ENCODE data around the gene ABL2. TPM values are rescaled to one million over a fixed set of nuclear protein-coding genes. Genes with fewer than 3 reads are reported as not detected.

ABL2 gene
- total and polyA plus RNA-seq, 2 donors (not counting 3 experiments of a cell fraction or from before 2014, with no cell fraction given): 41.8 to 158 TPM

DNA sequence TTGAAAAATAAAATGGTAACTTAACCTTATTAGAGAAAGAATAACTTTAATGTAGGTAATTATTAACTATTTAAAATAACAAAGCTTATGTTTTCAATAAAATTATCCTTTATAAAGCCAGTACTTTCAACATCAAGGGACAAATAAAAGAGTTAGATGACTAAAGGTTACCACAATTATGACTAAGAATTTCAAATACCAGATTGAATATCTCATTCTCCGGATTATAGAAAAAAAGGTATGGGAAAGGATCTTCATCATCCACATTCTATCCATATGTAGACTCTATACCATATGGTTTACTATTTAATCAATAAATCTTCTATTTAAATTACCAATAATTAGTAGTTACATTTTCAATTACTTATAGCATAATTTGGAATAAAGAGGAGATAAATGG lies 84.9 kb downstream of the ABL2 start:
- BruUV-seq (replicated peaks): no TSS peak
- intact Hi-C loops (cut with micrococcal nuclease): loop anchor here (5.0 kb wide), 2 partner anchors 88 to 223 kb away; partner anchors contain the start of gene AXDND1
- TF ChIP-seq POLR2A (IDR thresholded peaks at IDR 0.05; ENCODE audit: low read depth, low read length) (no peak), GATA2 (IDR thresholded peaks at IDR 0.05; ENCODE audit: insufficient read depth, insufficient read length, low read depth, low read length) (no peak), MAX (IDR thresholded peaks at IDR 0.05; ENCODE audit: insufficient read depth, insufficient read length) (no peak), EZH2 (IDR thresholded peaks at IDR 0.05; ENCODE audit: borderline replicate concordance, low read depth, low read length, severe bottlenecking) (no peak), CTCF (IDR thresholded peaks at IDR 0.05; ENCODE audit: extremely low read depth in 1 of 2, insufficient read depth in 1 of 2, low read depth in 1 of 2, low read length in 2 of 2) (no peak), POLR2AphosphoS5 (IDR thresholded peaks at IDR 0.05; ENCODE audit: insufficient read depth, low read depth, low read length) (no peak), MYC (IDR thresholded peaks at IDR 0.05; ENCODE audit: low read depth, low read length) (no peak), JUN (IDR thresholded peaks at IDR 0.05; ENCODE audit: borderline replicate concordance, insufficient read depth, insufficient read length, low read depth) (no peak), FOS (IDR thresholded peaks at IDR 0.05; ENCODE audit: borderline replicate concordance, insufficient read depth, low read length) (no peak)
- dilution Hi-C loops (cut with MboI; ENCODE audit: extremely low pct_ligation_motif_present, low sequenced_read_pairs): no loop called here
- Histone ChIP-seq H3K4me2 (ENCODE audit: insufficient read depth, low read length) (peak overlapping the region; percentile 21), H3K4me1 (ENCODE audit: control insufficient read depth, extremely low read depth, insufficient read depth, low read length) (peaks cover 38% of the 10 kb centered on the region), H3K27ac (ENCODE audit: insufficient read depth, low read depth, low read length) (peak overlapping the region; percentile 95), H3K9me1 (replicated peaks; ENCODE audit: control insufficient read depth, extremely low read depth, insufficient read depth, low read length) (no peaks in the 10 kb centered on the region), H3K27me3 (ENCODE audit: control insufficient read depth in 2 of 2, insufficient read depth in 2 of 2, low read length in 2 of 2) (no peaks in the 10 kb centered on the region), H2AFZ (ENCODE audit: low read depth, low read length) (no peak overlapping the region), H3K36me3 (ENCODE audit: control insufficient read depth in 2 of 2, extremely low read depth in 1 of 2, insufficient read depth in 2 of 2, low read length in 2 of 2) (peaks cover 1 to 9% of the 10 kb centered on the region in 2 experiments), H3K79me2 (ENCODE audit: control insufficient read depth, insufficient read depth, low read length) (peaks cover 46% of the 10 kb centered on the region), H3K4me3 (replicated peaks in 1 of 3; ENCODE audit: insufficient read depth in 1 of 3, low read depth in 1 of 3, low read length in 3 of 3) (no peak overlapping the region), H3K9ac (replicated peaks; ENCODE audit: extremely low read depth, insufficient read depth, low read length) (no peak overlapping the region), H3K9me3 (replicated peaks; ENCODE audit: control insufficient read depth, insufficient read depth, low read length) (no peaks in the 10 kb centered on the region), H4K20me1 (replicated peaks; ENCODE audit: control insufficient read depth, extremely low read depth, insufficient read depth, low read length) (no peaks in the 10 kb centered on the region)
- ChIA-PET CTCF (no interaction called here), POLR2A (no interaction called here)
- DNase-seq (ENCODE audit: low read depth, low spot score) (no peak), FAIRE-seq (no peak)

Measured in endothelial cell of umbilical vein (primary cell).